Urinary bladder (tissue), 4 donors: Measurements from ENCODE around the gene CD180. TPM values are rescaled to one million over a fixed set of nuclear protein-coding genes. Genes with fewer than 3 reads are reported as not detected.

Experiments used
- DNase-seq: peaks from one replicate; pipeline ENCODE4 v3.0.0-alpha.2; 2015; ENCODE audit errors: extremely low spot score
- H3K27ac ChIP-seq: one replicate; pipeline ENCODE4 v1.5.1; 2013; ENCODE audit warnings: low read depth, mild to moderate bottlenecking, moderate library complexity
- H3K36me3 ChIP-seq: one replicate; pipeline ENCODE4 v1.6.1; 2013; ENCODE audit warnings: mild to moderate bottlenecking, moderate library complexity; ENCODE audit not compliant: insufficient read depth
- H3K4me1 ChIP-seq: one replicate; pipeline ENCODE4 v1.6.1; 2013; ENCODE audit warnings: mild to moderate bottlenecking, moderate library complexity; ENCODE audit not compliant: insufficient read depth
- H3K4me3 ChIP-seq: one replicate; pipeline ENCODE4 v1.5.1; 2013; ENCODE audit warnings: low read depth, low read length
- WGBS: extraction: QIAGEN DNeasy Blood & Tissue Kit; methylation state at CpG from one replicate; pipeline ENCODE4 v1.1.7; 2013; 5-methylcytosine and 5-hydroxymethylcytosine counted together
- polyA plus RNA-seq: library from polyadenylated mRNA; stranded (reverse); fragments of 200-250 nt; gene quantifications from one replicate; pipeline ENCODE4 v1.2.3, GENCODE V29; 2013
- total RNA-seq: library from RNA; depleted of rRNA; stranded (reverse); fragments of >200 nt; gene quantifications from one replicate; pipeline ENCODE4 v1.2.3, GENCODE V29; 2014
- donor health status: healthy with polysubstance abuse.
- donor health status: healthy.

The CD180 gene
- total and polyA plus RNA-seq, 2 donors: 0.54 to 2.5 TPM

DNA sequence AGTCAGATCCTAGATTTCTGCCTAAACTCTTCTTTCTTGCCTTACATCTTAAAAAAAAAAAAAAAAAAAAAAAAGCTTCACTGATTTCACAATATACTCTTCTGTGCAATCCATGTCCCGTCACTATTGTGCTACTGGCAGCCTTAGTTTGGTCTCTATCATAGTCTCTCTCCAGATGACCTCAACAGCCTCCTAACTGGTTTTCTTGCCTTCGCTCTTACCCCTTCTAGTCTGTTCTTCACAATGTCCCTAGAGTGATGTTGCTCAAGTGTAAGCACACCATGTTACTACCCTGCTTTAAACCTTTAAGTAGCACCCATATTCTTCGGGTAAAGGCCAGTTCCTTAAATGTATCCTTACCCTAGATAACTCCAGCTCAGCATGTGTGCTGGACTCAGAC lies 25.8 kb downstream of the CD180 start:
- Histone ChIP-seq H3K27ac (no peak overlapping the region), H3K36me3 (no peaks in the 10 kb centered on the region), H3K4me1 (no peaks in the 10 kb centered on the region), H3K4me3 (no peak overlapping the region)
- 89% methylated on average over 3 of the region's 3 CpGs for WGBS
- no peak for DNase-seq

DNA sequence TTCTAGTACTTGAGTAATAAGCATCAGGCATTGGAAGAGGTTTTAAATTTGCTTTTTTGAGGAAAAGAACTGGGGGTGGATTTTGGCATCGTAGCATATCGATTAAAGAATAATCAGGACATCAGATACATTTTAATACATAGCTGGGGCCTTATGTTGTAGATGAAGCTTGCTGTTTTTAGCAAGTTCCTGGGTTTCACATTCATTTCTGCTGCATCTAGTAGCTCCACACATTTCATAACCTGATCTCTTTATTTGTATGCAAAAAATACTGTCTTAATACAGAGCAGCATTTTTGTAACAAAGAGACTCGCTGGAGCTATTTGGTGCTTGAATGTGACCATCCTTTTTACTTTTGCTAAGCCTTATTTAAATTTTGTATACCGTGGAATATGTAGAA lies 28.5 kb downstream of the CD180 start:
- 95% methylated on average over 4 of the region's 4 CpGs for WGBS
- Histone ChIP-seq H3K4me3 (no peak overlapping the region), H3K4me1 (no peaks in the 10 kb centered on the region), H3K27ac (no peak overlapping the region), H3K36me3 (peaks cover 6% of the 10 kb centered on the region)
- no peak for DNase-seq

DNA sequence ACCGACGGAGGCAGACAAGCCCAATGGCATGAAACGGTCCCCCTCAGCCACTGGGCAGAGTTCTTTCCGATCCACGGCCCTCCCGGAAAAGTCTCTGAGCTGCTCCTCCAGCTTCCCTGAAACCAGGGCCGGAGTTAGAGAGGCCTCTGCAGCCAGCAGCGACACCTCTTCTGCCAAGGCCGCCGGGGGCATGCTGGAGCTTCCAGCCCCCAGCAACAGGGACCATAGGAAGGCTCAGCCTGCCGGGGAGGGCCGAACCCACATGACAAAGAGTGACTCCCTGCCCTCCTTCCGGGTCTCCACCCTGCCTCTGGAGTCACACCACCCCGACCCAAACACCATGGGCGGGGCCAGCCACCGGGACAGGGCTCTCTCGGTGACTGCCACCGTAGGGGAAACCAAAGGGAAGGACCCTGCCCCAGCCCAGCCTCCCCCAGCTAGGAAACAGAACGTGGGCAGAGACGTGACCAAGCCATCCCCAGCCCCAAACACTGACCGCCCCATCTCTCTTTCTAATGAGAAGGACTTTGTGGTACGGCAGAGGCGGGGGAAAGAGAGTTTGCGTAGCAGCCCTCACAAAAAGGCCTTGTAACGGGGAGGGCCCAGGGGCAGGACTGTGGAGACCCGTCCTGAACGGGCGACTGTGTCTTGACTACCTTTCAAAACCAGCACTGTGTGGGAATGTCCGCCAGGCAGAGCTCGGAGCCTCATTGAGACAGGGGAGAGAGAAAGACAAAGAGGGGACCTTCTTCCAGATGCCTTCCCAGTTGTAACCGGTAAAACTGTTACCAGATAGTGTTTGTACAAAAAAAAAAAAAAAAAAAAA lies 29.9 kb downstream of the CD180 start:
- H3K27ac ChIP-seq: peak overlapping the region; percentile 61
- H3K4me1 ChIP-seq: no peaks in the 10 kb centered on the region
- 59% methylated on average over 31 of the region's 31 CpGs for WGBS
- H3K4me3 ChIP-seq: peak overlapping the region; percentile 16
- no peak for DNase-seq
- peaks cover 6% of the 10 kb centered on the region for H3K36me3 ChIP-seq

DNA sequence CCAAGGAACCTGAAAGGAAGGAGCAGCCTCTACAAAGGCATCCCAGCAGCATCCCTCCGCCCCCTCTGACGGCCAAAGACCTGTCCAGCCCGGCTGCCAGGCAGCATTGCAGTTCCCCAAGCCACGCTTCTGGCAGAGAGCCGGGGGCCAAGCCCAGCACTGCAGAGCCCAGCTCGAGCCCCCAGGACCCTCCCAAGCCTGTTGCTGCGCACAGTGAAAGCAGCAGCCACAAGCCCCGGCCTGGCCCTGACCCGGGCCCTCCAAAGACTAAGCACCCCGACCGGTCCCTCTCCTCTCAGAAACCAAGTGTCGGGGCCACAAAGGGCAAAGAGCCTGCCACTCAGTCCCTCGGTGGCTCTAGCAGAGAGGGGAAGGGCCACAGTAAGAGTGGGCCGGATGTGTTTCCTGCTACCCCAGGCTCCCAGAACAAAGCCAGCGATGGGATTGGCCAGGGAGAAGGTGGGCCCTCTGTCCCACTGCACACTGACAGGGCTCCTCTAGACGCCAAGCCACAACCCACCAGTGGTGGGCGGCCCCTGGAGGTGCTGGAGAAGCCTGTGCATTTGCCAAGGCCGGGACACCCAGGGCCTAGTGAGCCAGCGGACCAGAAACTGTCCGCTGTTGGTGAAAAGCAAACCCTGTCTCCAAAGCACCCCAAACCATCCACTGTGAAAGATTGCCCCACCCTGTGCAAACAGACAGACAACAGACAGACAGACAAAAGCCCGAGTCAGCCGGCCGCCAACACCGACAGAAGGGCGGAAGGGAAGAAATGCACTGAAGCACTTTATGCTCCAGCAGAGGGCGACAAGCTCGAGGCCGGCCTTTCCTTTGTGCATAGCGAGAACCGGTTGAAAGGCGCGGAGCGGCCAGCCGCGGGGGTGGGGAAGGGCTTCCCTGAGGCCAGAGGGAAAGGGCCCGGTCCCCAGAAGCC lies 30.8 kb downstream of the CD180 start:
- no peaks in the 10 kb centered on the region for H3K4me1 ChIP-seq
- DNase-seq: peak; percentile 67
- H3K27ac ChIP-seq: peak overlapping the region; percentile 72
- peaks cover 6% of the 10 kb centered on the region for H3K36me3 ChIP-seq
- WGBS: 51% methylated on average over 36 of the region's 36 CpGs
- peak overlapping the region; percentile 16 for H3K4me3 ChIP-seq

DNA sequence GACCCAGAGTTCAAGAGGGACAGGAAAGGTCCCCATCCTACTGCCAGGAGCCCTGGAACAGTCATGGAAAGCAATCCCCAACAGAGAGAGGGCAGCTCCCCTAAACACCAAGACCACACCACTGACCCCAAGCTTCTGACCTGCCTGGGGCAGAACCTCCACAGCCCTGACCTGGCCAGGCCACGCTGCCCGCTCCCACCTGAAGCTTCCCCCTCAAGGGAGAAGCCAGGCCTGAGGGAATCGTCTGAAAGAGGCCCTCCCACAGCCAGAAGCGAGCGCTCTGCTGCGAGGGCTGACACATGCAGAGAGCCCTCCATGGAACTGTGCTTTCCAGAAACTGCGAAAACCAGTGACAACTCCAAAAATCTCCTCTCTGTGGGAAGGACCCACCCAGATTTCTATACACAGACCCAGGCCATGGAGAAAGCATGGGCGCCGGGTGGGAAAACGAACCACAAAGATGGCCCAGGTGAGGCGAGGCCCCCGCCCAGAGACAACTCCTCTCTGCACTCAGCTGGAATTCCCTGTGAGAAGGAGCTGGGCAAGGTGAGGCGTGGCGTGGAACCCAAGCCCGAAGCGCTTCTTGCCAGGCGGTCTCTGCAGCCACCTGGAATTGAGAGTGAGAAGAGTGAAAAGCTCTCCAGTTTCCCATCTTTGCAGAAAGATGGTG lies 31.6 kb downstream of the CD180 start:
- DNase-seq: no peak
- no peak overlapping the region for H3K4me3 ChIP-seq
- H3K4me1 ChIP-seq: no peaks in the 10 kb centered on the region
- H3K36me3 ChIP-seq: peaks cover 6% of the 10 kb centered on the region
- no peak overlapping the region for H3K27ac ChIP-seq
- 96% methylated on average over 17 of the region's 17 CpGs for whole genome bisulfite sequencing

DNA sequence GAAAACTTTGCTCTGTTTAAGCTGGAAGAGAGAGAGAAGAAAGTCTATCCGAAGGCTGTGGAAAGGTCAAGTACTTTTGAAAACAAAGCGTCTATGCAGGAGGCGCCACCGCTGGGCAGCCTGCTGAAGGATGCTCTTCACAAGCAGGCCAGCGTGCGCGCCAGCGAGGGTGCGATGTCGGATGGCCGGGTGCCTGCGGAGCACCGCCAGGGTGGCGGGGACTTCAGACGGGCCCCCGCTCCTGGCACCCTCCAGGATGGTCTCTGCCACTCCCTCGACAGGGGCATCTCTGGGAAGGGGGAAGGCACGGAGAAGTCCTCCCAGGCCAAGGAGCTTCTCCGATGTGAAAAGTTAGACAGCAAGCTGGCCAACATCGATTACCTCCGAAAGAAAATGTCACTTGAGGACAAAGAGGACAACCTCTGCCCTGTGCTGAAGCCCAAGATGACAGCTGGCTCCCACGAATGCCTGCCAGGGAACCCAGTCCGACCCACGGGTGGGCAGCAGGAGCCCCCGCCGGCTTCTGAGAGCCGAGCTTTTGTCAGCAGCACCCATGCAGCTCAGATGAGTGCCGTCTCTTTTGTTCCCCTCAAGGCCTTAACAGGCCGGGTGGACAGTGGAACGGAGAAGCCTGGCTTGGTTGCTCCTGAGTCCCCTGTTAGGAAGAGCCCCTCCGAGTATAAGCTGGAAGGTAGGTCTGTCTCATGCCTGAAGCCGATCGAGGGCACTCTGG lies 32.6 kb downstream of the CD180 start:
- peaks cover 6% of the 10 kb centered on the region for H3K36me3 ChIP-seq
- WGBS: 93% methylated on average over 33 of the region's 33 CpGs

DNA sequence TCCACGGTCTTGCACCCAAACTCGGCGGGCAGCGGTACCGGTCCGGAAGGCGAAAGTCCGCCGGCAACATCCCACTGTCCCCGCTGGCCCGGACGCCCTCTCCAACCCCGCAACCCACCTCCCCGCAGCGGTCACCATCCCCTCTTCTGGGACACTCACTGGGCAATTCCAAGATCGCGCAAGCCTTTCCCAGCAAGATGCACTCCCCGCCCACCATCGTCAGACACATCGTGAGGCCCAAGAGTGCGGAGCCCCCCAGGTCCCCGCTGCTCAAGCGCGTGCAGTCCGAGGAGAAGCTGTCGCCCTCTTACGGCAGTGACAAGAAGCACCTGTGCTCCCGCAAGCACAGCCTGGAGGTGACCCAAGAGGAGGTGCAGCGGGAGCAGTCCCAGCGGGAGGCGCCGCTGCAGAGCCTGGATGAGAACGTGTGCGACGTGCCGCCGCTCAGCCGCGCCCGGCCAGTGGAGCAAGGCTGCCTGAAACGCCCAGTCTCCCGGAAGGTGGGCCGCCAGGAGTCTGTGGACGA lies 33.3 kb downstream of the CD180 start:
- DNase-seq: no peak
- 97% methylated on average over 44 of the region's 44 CpGs for WGBS
- no peak overlapping the region for H3K27ac ChIP-seq
- no peak overlapping the region for H3K4me3 ChIP-seq
- H3K36me3 ChIP-seq: peaks cover 6% of the 10 kb centered on the region
- no peaks in the 10 kb centered on the region for H3K4me1 ChIP-seq

More for the DNA sequence above, 32.6 kb downstream of the CD180 start:
- H3K27ac ChIP-seq: no peak overlapping the region
- no peak overlapping the region for H3K4me3 ChIP-seq
- DNase-seq: no peak
- no peaks in the 10 kb centered on the region for H3K4me1 ChIP-seq

DNA sequence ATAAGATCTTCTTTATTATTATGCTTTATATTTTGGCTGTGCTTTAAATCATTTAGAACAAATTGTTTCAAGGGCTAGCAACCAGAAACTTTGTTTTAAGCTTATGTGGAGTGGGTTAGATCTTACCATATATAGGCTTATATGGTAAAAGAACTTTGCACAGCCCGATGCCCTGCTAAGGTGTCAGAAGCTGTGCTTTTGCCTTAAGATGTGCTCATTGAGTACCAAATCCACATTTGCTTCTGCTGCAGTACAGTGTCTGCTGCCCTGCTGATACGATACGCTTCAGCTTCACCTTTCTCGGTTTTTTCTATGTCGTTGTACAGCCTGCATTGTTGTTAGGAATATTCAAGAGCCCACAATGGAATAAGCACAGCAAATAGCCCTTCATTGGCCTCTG lies 34.8 kb downstream of the CD180 start:
- 91% methylated on average over 5 of the region's 5 CpGs for WGBS
- Histone ChIP-seq H3K27ac (no peak overlapping the region), H3K4me1 (no peaks in the 10 kb centered on the region), H3K4me3 (no peak overlapping the region), H3K36me3 (peaks cover 6% of the 10 kb centered on the region)
- no peak for DNase-seq

DNA sequence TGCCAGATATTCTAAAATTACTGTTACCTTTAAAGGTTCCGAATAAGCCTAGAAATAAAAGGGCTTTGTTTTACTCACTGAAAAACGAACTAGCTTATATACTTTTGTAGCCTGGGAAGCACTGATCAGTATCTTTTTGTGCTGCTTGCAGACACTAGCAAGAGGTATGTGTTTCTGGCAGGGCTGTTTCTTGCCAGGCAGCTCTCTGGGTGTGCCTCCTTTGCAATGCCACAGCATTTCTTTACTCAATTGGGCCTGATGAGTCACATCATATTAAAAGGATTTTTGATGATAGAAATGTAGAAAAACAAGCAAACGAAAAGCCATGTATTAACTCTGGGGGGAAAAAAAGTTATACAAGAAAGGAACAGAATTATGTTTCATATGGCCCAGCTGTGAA lies 35.6 kb downstream of the CD180 start:
- no peaks in the 10 kb centered on the region for H3K4me1 ChIP-seq
- whole genome bisulfite sequencing: 46% methylated on average over 3 of the region's 3 CpGs
- peak; percentile 61 for DNase-seq
- H3K36me3 ChIP-seq: peaks cover 6% of the 10 kb centered on the region
- H3K27ac ChIP-seq: no peak overlapping the region
- no peak overlapping the region for H3K4me3 ChIP-seq

DNA sequence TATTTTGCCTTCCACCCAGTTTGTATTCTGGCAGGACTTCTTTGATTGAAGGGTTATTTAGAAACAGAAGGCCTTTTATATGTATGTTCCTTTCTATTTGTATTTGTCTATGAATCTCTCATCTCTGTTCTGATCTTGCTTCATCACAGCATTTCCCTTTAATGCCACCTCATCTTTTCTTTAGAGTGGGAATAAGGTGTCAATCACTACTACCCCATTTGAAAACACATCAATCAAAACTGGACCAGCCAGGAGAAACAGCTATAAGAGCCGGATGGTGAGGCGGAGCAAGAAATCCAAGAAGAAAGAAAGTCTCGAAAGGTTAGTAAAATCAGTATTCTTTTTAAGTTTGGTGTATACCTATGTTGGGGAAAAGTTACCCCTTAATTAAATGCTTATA lies 36.3 kb downstream of the CD180 start:
- Histone ChIP-seq H3K36me3 (peaks cover 6% of the 10 kb centered on the region), H3K27ac (no peak overlapping the region), H3K4me1 (no peaks in the 10 kb centered on the region), H3K4me3 (no peak overlapping the region)
- no peak for DNase-seq
- WGBS: 89% methylated on average over 3 of the region's 3 CpGs

DNA sequence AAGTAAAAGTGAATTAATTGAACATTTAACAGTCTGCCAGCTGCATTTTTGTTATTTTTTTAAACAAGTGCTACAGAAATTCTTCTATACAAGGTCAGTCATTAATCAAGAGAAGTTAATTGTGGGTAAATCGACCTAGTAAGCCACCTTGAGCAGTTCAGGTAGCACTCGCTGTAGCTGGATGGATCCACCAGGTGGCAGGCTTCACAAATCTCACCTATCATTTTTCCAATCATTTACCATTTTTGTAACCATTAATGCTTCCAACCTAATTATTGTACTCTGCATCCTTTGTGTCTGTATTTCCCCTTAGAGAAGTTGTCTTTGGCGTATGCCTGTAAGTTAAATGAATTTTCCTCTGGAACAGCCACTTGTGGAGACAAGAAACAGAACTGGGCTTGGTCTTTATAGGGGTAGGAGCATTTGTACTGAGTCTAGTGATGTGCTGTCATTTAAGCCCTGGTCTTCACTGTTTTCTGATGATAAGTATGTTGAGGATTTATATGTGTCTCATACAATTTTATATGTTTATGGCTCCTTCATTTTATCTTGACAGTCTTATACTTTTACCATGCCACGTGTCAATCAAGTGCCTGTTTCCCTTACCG lies 39.5 kb downstream of the CD180 start:
- no peaks in the 10 kb centered on the region for H3K36me3 ChIP-seq
- H3K27ac ChIP-seq: no peak overlapping the region
- DNase-seq: no peak
- H3K4me3 ChIP-seq: no peak overlapping the region
- no peaks in the 10 kb centered on the region for H3K4me1 ChIP-seq
- WGBS: 60% methylated on average over 5 of the region's 5 CpGs

DNA sequence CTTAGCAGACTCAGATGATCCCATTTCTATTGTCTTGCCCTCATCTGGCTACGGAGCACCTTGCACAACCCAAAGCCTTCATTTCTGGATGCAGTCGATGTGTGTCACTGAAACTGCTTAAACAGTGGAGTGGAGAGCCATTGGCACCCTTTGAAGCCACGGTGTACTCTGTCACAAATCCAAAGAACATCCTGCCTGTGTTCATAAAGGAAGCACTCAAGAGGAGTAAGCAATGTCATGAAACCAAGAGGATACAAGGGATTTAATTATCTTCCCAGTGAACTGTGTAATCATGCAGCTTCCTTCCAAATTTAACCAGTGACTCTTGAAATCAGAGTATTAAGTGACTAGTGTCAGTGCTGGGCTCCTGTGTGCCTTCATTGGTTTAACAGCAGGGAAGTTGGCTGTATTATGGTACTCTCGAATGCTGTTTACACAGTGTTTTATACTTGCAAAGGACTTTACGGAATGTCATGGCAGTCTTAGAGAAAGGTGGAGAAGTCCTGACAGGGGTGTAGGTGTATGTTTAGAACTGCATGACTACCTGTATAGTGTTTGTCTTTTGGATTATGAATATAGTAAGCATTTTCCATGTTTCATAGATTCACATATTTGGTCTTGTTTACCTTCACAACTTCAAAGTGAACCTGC lies 41.9 kb downstream of the CD180 start:
- 71% methylated on average over 5 of the region's 5 CpGs for WGBS
- Histone ChIP-seq H3K27ac (no peak overlapping the region), H3K36me3 (no peaks in the 10 kb centered on the region), H3K4me3 (no peak overlapping the region), H3K4me1 (no peaks in the 10 kb centered on the region)
- DNase-seq: no peak
